Activated CD8-positive, alpha-beta memory T cell treated with anti-CD3 and anti-CD28 coated beads, Interleukin-2, amount 50 U/mL, for 4 hours (primary cell): ENCODE results near the gene SCD.

Experiments used
- DNase-seq: peaks from one replicate; pipeline ENCODE4 v3.0.0-alpha.2; 2020

The SCD gene

GRCh38 chr10:100340948-100341847 is 5.8 kb upstream of the SCD start:
- no peak for DNase-seq

- peak; percentile 56 for DNase-seq
Observed at GRCh38 chr10:100341953-100342626, 4.9 kb upstream of the SCD start.

GRCh38 chr10:100342627-100342972 is 4.4 kb upstream of the SCD start:
- DNase-seq: no peak

GRCh38 chr10:100344241-100344788 is 2.7 kb upstream of the SCD start:
- DNase-seq: no peak

GRCh38 chr10:100345570-100346330 is 1.3 kb upstream of the SCD start:
- no peak for DNase-seq

GRCh38 chr10:100346351-100346764 is 675 bp upstream of the SCD start:
- DNase-seq: peak; percentile 69

- DNase-seq: no peak
Observed at GRCh38 chr10:100347568-100348195, 649 bp downstream of the SCD start.

GRCh38 chr10:100348389-100348927 is 1.4 kb downstream of the SCD start:
- DNase-seq: no peak

- DNase-seq: no peak
Observed at GRCh38 chr10:100349087-100349486, 2.1 kb downstream of the SCD start.

- DNase-seq: no peak
Observed at GRCh38 chr10:100349672-100350071, 2.6 kb downstream of the SCD start.

- no peak for DNase-seq
Observed at GRCh38 chr10:100350914-100351485, 4.0 kb downstream of the SCD start.

GRCh38 chr10:100353770-100354485 is 6.9 kb downstream of the SCD start:
- DNase-seq: no peak

- DNase-seq: no peak
Observed at GRCh38 chr10:100355086-100355485, 8.1 kb downstream of the SCD start.

GRCh38 chr10:100356067-100357017 is 9.3 kb downstream of the SCD start:
- no peak for DNase-seq

GRCh38 chr10:100357059-100357858 is 10.2 kb downstream of the SCD start:
- no peak for DNase-seq

GRCh38 chr10:100359030-100359432 is 12.0 kb downstream of the SCD start:
- no peak for DNase-seq

GRCh38 chr10:100359529-100360150 is 12.6 kb downstream of the SCD start:
- no peak for DNase-seq

- DNase-seq: no peak
Observed at GRCh38 chr10:100360234-100360633, 13.2 kb downstream of the SCD start.
